HepG2 (cell line): ENCODE measurements around the gene APBB2. TPM values are rescaled to one million over a fixed set of nuclear protein-coding genes. Genes with fewer than 3 reads are reported as not detected.

Source experiments
- ATAC-seq: fragments of 200-7000 bp; cut with Tn5 transposase; 3 replicates; pipeline ENCODE4 v1.9.1; 2020; ENCODE audit warnings: mild to moderate bottlenecking, moderate library complexity
- BruUV-seq: library from RNA; stranded (reverse); fragments of 400-500 nt; replicated peaks from 2 replicates; lab custom pipeline; 2021; lab: Mats Ljungman, UMichigan
- CTCF ChIA-PET: fragments of 300-600 bp; formaldehyde crosslinking; extraction: SDS; loops from one replicate; lab custom pipeline; 2021; ENCODE audit warnings: low total read pairs, inconsistent platforms, low intra/inter-chr PET ratio; lab: Yijun Ruan, JAX
- POLR2A ChIA-PET: fragments of 350-600 bp; sonication (Branson Sonifier 250); formaldehyde crosslinking; loops from one replicate; lab custom pipeline; 2020; ENCODE audit warnings: antibody characterized with exemption, inconsistent platforms; lab: Yijun Ruan, JAX
- DNase-seq: peaks from one replicate; pipeline ENCODE4 v3.0.0-alpha.2; 2015; ENCODE audit warnings: low spot score
- FAIRE-seq: peaks from 3 replicates; lab custom pipeline; 2011; peaks lifted over from hg19 to GRCh38; lab: Jason Lieb, UNC
- H2AFZ ChIP-seq: one replicate; pipeline ENCODE4 v1.6.1; 2011; ENCODE audit warnings: low read length, inconsistent platforms
- H3K27ac ChIP-seq: fragments of 300-600 bp; 3 replicates; pipeline ENCODE4 v1.8.0; 2011; ENCODE audit warnings: mixed run types, mild to moderate bottlenecking, mixed read lengths, low read length, inconsistent platforms; ENCODE audit not compliant: insufficient read depth; ENCODE audit errors: extremely low read length
- H3K27me3 ChIP-seq, 2 experiments: fragments of 200-600 bp in 1 of 2; 2 replicates in 1 of 2; 3 replicates in 1 of 2; pipeline versions ENCODE4 v1.6.0 to v1.8.0; 2011; ENCODE audit warnings: low read length in 2 of 2, mild to moderate bottlenecking in 2 of 2, moderate library complexity in 2 of 2, inconsistent platforms in 1 of 2; ENCODE audit not compliant: insufficient read depth in 2 of 2, control insufficient read depth in 1 of 2
- H3K36me3 ChIP-seq, 2 experiments: fragments of 200-600 bp in 1 of 2; replicated peaks in 1 of 2; 2 replicates in 1 of 2; 3 replicates in 1 of 2; pipeline versions ENCODE4 v1.5.1 to v1.8.0; 2011; ENCODE audit warnings: low read length in 2 of 2, inconsistent platforms in 1 of 2; ENCODE audit not compliant: insufficient read depth in 2 of 2, control insufficient read depth in 1 of 2
- H3K4me1 ChIP-seq: 2 replicates; pipeline ENCODE4 v1.5.1; 2012; ENCODE audit warnings: low read length, inconsistent platforms; ENCODE audit not compliant: insufficient read depth
- H3K4me2 ChIP-seq: 2 replicates; pipeline ENCODE4 v1.6.0; 2011; ENCODE audit warnings: low read depth, low read length, inconsistent platforms
- H3K4me3 ChIP-seq, 3 experiments: fragments of 200-600 bp in 1 of 3; sonication (generic), shearing (Covaris generic) in 1 of 3; replicated peaks in 1 of 3; 2 replicates each; pipeline ENCODE4 v1.5.1; 2011 to 2016; ENCODE audit warnings: low read length in 3 of 3, inconsistent platforms in 2 of 3, low read depth in 2 of 3, mild to moderate bottlenecking in 2 of 3, control low read depth in 1 of 3, mixed read lengths in 1 of 3; ENCODE audit not compliant: insufficient read depth in 1 of 3
- H3K79me2 ChIP-seq: one replicate; pipeline ENCODE4 v1.6.1; 2011; ENCODE audit warnings: low read length, inconsistent platforms; ENCODE audit not compliant: insufficient read depth
- H3K9ac ChIP-seq: 2 replicates; pipeline ENCODE4 v1.6.0; 2011; ENCODE audit warnings: mild to moderate bottlenecking, low read depth, low read length, inconsistent platforms; ENCODE audit not compliant: insufficient read depth
- H3K9me3 ChIP-seq: 2 replicates; pipeline ENCODE4 v1.5.1; 2012; ENCODE audit warnings: mild to moderate bottlenecking, low read length
- H4K20me1 ChIP-seq: 2 replicates; pipeline ENCODE4 v1.6.0; 2011; ENCODE audit warnings: inconsistent platforms, mild to moderate bottlenecking, low read length, moderate library complexity; ENCODE audit not compliant: insufficient read depth
- CC2D1A ChIP-seq: sonication (generic); formaldehyde crosslinking; IDR thresholded peaks from 2 replicates; pipeline ENCODE4 v1.8.1; 2023; ENCODE audit warnings: mild to moderate bottlenecking, missing genetic modification reagents
- IKZF1 ChIP-seq: fragments of 450-650 bp; IDR thresholded peaks from 2 replicates; pipeline ENCODE4 v1.7.1; 2016
- ISX ChIP-seq: sonication (generic); formaldehyde crosslinking; conservative IDR thresholded peaks from 2 replicates; pipeline ENCODE4 v1.5.0; 2020; ENCODE audit warnings: missing genetic modification reagents
- JARID2 ChIP-seq: sonication (generic); formaldehyde crosslinking; IDR thresholded peaks from 2 replicates; pipeline ENCODE4 v1.8.1; 2023; ENCODE audit warnings: missing genetic modification reagents, inconsistent platforms; ENCODE audit not compliant: insufficient replicate concordance
- NFYB ChIP-seq: sonication (generic); formaldehyde crosslinking; IDR thresholded peaks from 2 replicates; pipeline ENCODE4 v1.4.0; 2020; ENCODE audit warnings: missing genetic modification reagents
- PAWR ChIP-seq: sonication (generic); formaldehyde crosslinking; IDR thresholded peaks from 2 replicates; pipeline ENCODE4 v1.4.0; 2020; ENCODE audit warnings: missing genetic modification reagents, mild to moderate bottlenecking, borderline replicate concordance
- PHF21A ChIP-seq: sonication (generic); formaldehyde crosslinking; IDR thresholded peaks from 2 replicates; pipeline ENCODE4 v1.5.0; 2020; ENCODE audit warnings: mild to moderate bottlenecking, missing genetic modification reagents
- PRPF4 ChIP-seq: fragments of 200-400 bp; formaldehyde crosslinking; IDR thresholded peaks from 2 replicates; pipeline ENCODE4 v1.6.1; 2016; ENCODE audit warnings: low read length, low read depth; ENCODE audit not compliant: poor library complexity, severe bottlenecking
- SAP130 ChIP-seq: IDR thresholded peaks from 2 replicates; pipeline ENCODE4 v1.6.1; 2016; ENCODE audit warnings: low read depth
- TOPORS ChIP-seq: sonication (generic); formaldehyde crosslinking; IDR thresholded peaks from 2 replicates; pipeline ENCODE4 v1.8.0; 2023; ENCODE audit warnings: mild to moderate bottlenecking, missing genetic modification reagents
- YEATS4 ChIP-seq: sonication (generic); formaldehyde crosslinking; IDR thresholded peaks from 2 replicates; pipeline ENCODE4 v1.4.0; 2020; ENCODE audit warnings: missing genetic modification reagents, borderline replicate concordance
- ZFP36L1 ChIP-seq: sonication (generic); formaldehyde crosslinking; IDR thresholded peaks from 2 replicates; pipeline ENCODE4 v1.8.0; 2022; ENCODE audit warnings: mild to moderate bottlenecking, missing genetic modification reagents, moderate library complexity
- ZFP41 ChIP-seq: sonication (generic); formaldehyde crosslinking; IDR thresholded peaks from 2 replicates; pipeline ENCODE4 v1.4.0; 2020; ENCODE audit warnings: mild to moderate bottlenecking, missing genetic modification reagents, borderline replicate concordance
- ZNF282 ChIP-seq: fragments of 450-650 bp; IDR thresholded peaks from 2 replicates; pipeline ENCODE4 v1.6.1; 2018; ENCODE audit not compliant: partially characterized antibody
- ZNF614 ChIP-seq: IDR thresholded peaks from 2 replicates; pipeline ENCODE4 v1.6.1; 2018; ENCODE audit warnings: missing biosample characterization, missing genetic modification reagents, inconsistent platforms, borderline replicate concordance
- WGBS: methylation state at CpG from one replicate; pipeline ENCODE4 v1.1.6; 2017; ENCODE audit warnings: low lambda C conversion rate; 5-methylcytosine and 5-hydroxymethylcytosine counted together
- in situ Hi-C: cut with HindIII; loops from 2 replicates; pipeline ENCODE4 v1.10.0; 2017; ENCODE audit warnings: low pct_unique_long_range_greater_than_20kb; ENCODE audit not compliant: extremely low pct_ligation_motif_present
- intact Hi-C: fragments of 100-400 bp; cut with micrococcal nuclease; formaldehyde crosslinking; loops from one replicate; pipeline ENCODE4 v1.10.0; 2022; ENCODE audit not compliant: unreplicated experiment
- polyA plus RNA-seq, 8 experiments: library from polyadenylated mRNA; depleted of rRNA in 3 of 8; stranded (reverse) in 7 of 8; unstranded in 1 of 8; fragments of >200 nt; fragmentation: Illumina TruSeq in 4 of 8; extraction: Trizol in 4 of 8; gene quantifications; 2 replicates each; pipeline versions ENCODE4 v1.2.1 to v1.2.3, GENCODE V29; 2011 to 2016; ENCODE audit warnings: low read depth in 4 of 8, missing spikeins in 1 of 8, mixed read lengths in 1 of 8; ENCODE audit not compliant: insufficient read depth in 1 of 8
- total RNA-seq, 5 experiments: library from RNA; depleted of rRNA; stranded (reverse); fragments of >200 nt; fragmentation: Illumina TruSeq; extraction: Trizol; gene quantifications; 2 replicates each; pipeline ENCODE4 v1.2.3, GENCODE V29; 2016; ENCODE audit warnings: low read depth in 1 of 5
- TF ChIP-seq, protein P1 (sequence below): sonication (generic); formaldehyde crosslinking; IDR thresholded peaks from 2 replicates; pipeline ENCODE4 v1.5.0; 2020; ENCODE audit warnings: missing genetic modification reagents
- TF ChIP-seq, protein P2 (sequence below), 2 experiments: sonication (generic) in 1 of 2; formaldehyde crosslinking in 1 of 2; IDR thresholded peaks; 2 replicates each; pipeline versions ENCODE4 v1.4.0 to v1.6.1; 2018 to 2020; ENCODE audit warnings: missing genetic modification reagents in 2 of 2, borderline replicate concordance in 1 of 2, low read depth in 1 of 2, mild to moderate bottlenecking in 1 of 2, missing biosample characterization in 1 of 2
- TF ChIP-seq, protein P3 (sequence below): sonication (generic); formaldehyde crosslinking; IDR thresholded peaks from 2 replicates; pipeline ENCODE4 v1.4.0; 2020; ENCODE audit warnings: missing genetic modification reagents, borderline replicate concordance

APBB2 gene
- total and polyA plus RNA-seq, 2 of the 13 experiments (the other 11 are each of a cell fraction or from before 2014, with no cell fraction given), result 11.7 to 17.0 TPM

DNA sequence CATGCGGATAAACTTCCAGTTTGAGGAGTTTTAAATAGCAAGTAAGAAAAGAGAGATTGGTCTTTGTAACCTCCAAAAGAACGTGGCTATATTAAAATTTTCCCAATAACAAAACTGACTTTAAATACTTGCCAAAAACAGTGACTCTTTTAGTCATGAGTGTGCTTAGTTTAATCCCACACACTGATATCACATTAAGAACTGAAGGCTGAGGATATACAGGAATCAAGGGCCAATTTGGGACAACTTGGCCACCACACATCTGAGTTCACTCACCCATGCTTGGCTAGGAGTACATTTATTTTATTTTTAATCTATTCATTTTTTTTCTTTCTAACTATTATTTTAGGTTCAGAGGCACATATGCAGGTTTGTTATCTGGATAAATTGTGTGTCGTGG lies 110.2 kb downstream of the APBB2 start (continued):
- no peak for TF ChIP-seq SAP130 (CRISPR knock-in tag)
- TF ChIP-seq, protein P1, sequence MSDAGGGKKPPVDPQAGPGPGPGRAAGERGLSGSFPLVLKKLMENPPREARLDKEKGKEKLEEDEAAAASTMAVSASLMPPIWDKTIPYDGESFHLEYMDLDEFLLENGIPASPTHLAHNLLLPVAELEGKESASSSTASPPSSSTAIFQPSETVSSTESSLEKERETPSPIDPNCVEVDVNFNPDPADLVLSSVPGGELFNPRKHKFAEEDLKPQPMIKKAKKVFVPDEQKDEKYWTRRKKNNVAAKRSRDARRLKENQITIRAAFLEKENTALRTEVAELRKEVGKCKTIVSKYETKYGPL (CRISPR knock-in tag), result no peak
- no peak for TF ChIP-seq JARID2 (CRISPR knock-in tag)
- no peak for TF ChIP-seq PHF21A (CRISPR knock-in tag)

DNA sequence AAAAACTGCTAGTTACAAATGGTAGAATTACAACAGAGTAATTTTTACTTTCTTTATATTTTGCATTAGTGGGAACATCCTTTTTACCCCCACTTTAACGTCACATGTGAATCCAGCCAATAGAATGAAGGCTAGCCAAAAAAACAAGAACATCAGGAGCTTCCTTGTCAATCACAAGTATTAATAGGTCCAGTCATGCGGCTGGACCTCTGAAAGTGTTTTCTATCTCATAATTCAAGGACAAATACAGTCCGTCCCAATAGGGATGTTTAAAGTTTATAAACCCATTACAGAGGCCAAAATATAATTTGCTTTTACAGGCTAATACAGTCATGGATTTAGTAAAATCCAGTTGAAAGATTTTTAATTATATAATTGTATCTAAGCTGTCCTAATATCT lies 110.7 kb downstream of the APBB2 start:
- Histone ChIP-seq H3K79me2 (no peaks in the 10 kb centered on the region), H3K4me1 (peaks cover 26% of the 10 kb centered on the region), H3K27me3 (no peaks in the 10 kb centered on the region), H3K9me3 (no peaks in the 10 kb centered on the region), H3K9ac (no peak overlapping the region), H3K36me3 (no peaks in the 10 kb centered on the region), H4K20me1 (no peaks in the 10 kb centered on the region), H3K27ac (no peak overlapping the region), H2AFZ (no peak overlapping the region), H3K4me2 (no peak overlapping the region), H3K4me3 (no peak overlapping the region)
- intact Hi-C loops (no loop called here), in situ Hi-C loops (no loop called here)
- DNase-seq, result no peak
- FAIRE-seq, result no peak
- POLR2A ChIA-PET, result no interaction called here
- no TSS peak for BruUV-seq
- ATAC-seq, result no peak
- WGBS, result 95% methylated on average over 3 of the region's 3 CpGs
- CTCF ChIA-PET, result no interaction called here
- TF ChIP-seq ZFP36L1 (CRISPR knock-in tag), result no peak
- TF ChIP-seq IKZF1, result no peak
- TF ChIP-seq TOPORS (CRISPR knock-in tag), result no peak
- no peak for TF ChIP-seq PAWR
- no peak for TF ChIP-seq NFYB (CRISPR knock-in tag)
- TF ChIP-seq PRPF4, result no peak
- TF ChIP-seq ZNF614, result no peak
- TF ChIP-seq, protein P2, sequence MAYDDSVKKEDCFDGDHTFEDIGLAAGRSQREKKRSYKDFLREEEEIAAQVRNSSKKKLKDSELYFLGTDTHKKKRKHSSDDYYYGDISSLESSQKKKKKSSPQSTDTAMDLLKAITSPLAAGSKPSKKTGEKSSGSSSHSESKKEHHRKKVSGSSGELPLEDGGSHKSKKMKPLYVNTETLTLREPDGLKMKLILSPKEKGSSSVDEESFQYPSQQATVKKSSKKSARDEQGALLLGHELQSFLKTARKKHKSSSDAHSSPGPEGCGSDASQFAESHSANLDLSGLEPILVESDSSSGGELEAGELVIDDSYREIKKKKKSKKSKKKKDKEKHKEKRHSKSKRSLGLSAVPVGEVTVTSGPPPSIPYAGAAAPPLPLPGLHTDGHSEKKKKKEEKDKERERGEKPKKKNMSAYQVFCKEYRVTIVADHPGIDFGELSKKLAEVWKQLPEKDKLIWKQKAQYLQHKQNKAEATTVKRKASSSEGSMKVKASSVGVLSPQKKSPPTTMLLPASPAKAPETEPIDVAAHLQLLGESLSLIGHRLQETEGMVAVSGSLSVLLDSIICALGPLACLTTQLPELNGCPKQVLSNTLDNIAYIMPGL (CRISPR knock-in tag; IDR thresholded peaks at IDR 0.05; ENCODE audit: borderline replicate concordance in 1 of 2, low read depth in 1 of 2), result no peak
- no peak for TF ChIP-seq YEATS4
- no peak for TF ChIP-seq ISX
- no peak for TF ChIP-seq ZFP41 (CRISPR knock-in tag)
- TF ChIP-seq ZNF282, result no peak
- TF ChIP-seq, protein P3, sequence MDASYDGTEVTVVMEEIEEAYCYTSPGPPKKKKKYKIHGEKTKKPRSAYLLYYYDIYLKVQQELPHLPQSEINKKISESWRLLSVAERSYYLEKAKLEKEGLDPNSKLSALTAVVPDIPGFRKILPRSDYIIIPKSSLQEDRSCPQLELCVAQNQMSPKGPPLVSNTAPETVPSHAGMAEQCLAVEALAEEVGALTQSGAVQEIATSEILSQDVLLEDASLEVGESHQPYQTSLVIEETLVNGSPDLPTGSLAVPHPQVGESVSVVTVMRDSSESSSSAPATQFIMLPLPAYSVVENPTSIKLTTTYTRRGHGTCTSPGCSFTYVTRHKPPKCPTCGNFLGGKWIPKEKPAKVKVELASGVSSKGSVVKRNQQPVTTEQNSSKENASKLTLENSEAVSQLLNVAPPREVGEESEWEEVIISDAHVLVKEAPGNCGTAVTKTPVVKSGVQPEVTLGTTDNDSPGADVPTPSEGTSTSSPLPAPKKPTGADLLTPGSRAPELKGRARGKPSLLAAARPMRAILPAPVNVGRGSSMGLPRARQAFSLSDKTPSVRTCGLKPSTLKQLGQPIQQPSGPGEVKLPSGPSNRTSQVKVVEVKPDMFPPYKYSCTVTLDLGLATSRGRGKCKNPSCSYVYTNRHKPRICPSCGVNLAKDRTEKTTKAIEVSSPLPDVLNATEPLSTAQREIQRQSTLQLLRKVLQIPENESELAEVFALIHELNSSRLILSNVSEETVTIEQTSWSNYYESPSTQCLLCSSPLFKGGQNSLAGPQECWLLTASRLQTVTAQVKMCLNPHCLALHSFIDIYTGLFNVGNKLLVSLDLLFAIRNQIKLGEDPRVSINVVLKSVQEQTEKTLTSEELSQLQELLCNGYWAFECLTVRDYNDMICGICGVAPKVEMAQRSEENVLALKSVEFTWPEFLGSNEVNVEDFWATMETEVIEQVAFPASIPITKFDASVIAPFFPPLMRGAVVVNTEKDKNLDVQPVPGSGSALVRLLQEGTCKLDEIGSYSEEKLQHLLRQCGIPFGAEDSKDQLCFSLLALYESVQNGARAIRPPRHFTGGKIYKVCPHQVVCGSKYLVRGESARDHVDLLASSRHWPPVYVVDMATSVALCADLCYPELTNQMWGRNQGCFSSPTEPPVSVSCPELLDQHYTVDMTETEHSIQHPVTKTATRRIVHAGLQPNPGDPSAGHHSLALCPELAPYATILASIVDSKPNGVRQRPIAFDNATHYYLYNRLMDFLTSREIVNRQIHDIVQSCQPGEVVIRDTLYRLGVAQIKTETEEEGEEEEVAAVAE (CRISPR knock-in tag), result no peak
- TF ChIP-seq CC2D1A (CRISPR knock-in tag), result no peak
